HUES48 (cell line): Measurements from ENCODE around the gene SARS2.

ENCODE experiments used
- H3K27ac ChIP-seq: one replicate; pipeline ENCODE4 v1.7.0; 2013; ENCODE audit warnings: low read depth, low read length, inconsistent platforms
- H3K27me3 ChIP-seq: 2 replicates; pipeline ENCODE4 v1.6.1; 2013; ENCODE audit warnings: mild to moderate bottlenecking, low read length; ENCODE audit not compliant: control insufficient read depth, insufficient read depth
- H3K36me3 ChIP-seq: 2 replicates; pipeline ENCODE4 v1.6.1; 2013; ENCODE audit warnings: low read length; ENCODE audit not compliant: control insufficient read depth, insufficient read depth
- H3K4me1 ChIP-seq: 2 replicates; pipeline ENCODE4 v1.6.1; 2013; ENCODE audit warnings: mild to moderate bottlenecking, low read length; ENCODE audit not compliant: control insufficient read depth, insufficient read depth
- H3K4me3 ChIP-seq: 2 replicates; pipeline ENCODE4 v1.5.1; 2013; ENCODE audit warnings: mild to moderate bottlenecking, low read depth, low read length
- H3K9ac ChIP-seq: 2 replicates; pipeline ENCODE4 v1.6.1; 2013; ENCODE audit warnings: mild to moderate bottlenecking, low read depth, low read length, moderate library complexity
- H3K9me3 ChIP-seq: 2 replicates; pipeline ENCODE4 v1.6.1; 2013; ENCODE audit warnings: low read length; ENCODE audit not compliant: control insufficient read depth, insufficient read depth

SARS2 gene

DNA sequence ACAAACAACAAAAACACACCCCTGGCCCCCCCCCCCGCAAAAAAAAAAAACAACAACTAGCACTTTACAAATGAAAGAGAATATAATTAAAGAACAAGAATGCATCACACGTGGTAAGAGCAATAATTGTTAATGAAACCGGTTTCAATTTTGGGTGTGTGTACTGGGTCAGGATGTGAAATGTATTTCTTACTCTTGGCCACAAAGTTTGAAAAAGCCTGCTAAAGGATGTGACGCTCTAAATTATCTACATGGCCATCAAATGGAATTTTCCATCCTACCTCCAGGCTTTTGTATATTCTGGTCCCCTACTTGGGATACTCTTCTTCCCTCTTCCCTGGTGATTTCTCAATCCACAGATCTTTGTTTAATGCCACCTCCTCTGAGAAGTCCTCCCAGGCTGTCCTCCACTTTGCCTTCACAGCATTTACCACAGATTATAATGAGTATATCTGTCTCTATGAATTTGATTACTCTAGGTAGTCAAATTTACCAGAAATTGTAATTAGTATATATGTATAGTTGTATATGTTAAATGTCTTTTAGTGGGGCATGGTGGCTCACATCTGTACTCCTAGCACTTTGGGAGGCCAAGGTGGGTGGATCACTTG lies 2.1 kb downstream of the SARS2 start:
- H3K36me3 ChIP-seq = peaks cover 39% of the 10 kb centered on the region
- no peak overlapping the region for H3K27ac ChIP-seq
- no peaks in the 10 kb centered on the region for H3K27me3 ChIP-seq
- no peak overlapping the region for H3K9ac ChIP-seq
- H3K4me1 ChIP-seq = 0 out of 2 replicates have a peak, but pooled peaks cover 3% of the 10 kb centered on the region
- peaks cover 4% of the 10 kb centered on the region; the same call in 1 of the 2 replicates for H3K9me3 ChIP-seq
- H3K4me3 ChIP-seq = no peak overlapping the region

DNA sequence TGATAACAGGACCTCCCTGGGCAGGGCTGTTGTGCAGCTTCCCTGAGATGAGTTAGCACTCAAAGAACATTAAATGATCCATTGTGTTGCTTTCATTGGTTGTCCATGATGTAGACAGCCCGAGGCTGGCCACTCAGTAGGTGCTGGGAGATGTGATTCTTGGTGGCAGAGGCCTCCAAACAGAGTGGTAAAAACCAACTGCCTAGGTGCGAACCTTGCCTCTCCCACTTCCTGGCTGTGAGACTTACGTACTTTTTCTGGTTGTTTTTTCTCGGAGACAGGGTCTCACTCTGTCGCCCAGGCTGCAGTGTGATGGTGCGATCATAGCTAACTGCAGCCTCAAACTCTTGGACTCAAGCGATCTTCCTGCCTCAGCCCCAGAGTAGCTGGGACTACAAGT lies 6.2 kb downstream of the SARS2 start:
- H3K4me3 ChIP-seq = no peak overlapping the region
- H3K9ac ChIP-seq = no peak overlapping the region
- H3K4me1 ChIP-seq = no peaks in the 10 kb centered on the region
- H3K27ac ChIP-seq = no peak overlapping the region
- peaks cover 45% of the 10 kb centered on the region for H3K36me3 ChIP-seq
- H3K9me3 ChIP-seq = no peaks in the 10 kb centered on the region
- H3K27me3 ChIP-seq = no peaks in the 10 kb centered on the region

DNA sequence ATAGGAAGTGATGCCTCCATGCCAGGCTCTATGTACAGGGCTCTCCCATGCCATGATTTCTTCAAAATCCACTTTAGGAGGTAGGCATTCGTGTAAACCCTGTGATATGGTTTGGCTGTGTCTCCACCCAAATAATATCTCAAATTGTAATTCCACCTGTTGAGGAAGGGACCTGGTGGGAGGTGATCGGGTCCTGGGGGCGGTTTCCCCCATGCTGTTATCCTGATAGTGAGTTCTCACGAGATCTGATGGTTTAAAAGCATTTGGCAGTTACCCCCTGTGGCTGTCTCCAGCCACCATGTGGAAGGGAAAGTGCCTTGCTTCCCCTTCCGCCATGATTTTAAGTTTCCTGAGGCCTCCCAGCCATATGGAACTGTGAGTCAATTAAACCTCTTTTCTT lies 8.1 kb downstream of the SARS2 start:
- Histone ChIP-seq H3K27ac (no peak overlapping the region), H3K4me1 (no peaks in the 10 kb centered on the region), H3K27me3 (no peaks in the 10 kb centered on the region), H3K4me3 (no peak overlapping the region), H3K36me3 (peaks cover 49% of the 10 kb centered on the region), H3K9ac (no peak overlapping the region), H3K9me3 (no peaks in the 10 kb centered on the region)

DNA sequence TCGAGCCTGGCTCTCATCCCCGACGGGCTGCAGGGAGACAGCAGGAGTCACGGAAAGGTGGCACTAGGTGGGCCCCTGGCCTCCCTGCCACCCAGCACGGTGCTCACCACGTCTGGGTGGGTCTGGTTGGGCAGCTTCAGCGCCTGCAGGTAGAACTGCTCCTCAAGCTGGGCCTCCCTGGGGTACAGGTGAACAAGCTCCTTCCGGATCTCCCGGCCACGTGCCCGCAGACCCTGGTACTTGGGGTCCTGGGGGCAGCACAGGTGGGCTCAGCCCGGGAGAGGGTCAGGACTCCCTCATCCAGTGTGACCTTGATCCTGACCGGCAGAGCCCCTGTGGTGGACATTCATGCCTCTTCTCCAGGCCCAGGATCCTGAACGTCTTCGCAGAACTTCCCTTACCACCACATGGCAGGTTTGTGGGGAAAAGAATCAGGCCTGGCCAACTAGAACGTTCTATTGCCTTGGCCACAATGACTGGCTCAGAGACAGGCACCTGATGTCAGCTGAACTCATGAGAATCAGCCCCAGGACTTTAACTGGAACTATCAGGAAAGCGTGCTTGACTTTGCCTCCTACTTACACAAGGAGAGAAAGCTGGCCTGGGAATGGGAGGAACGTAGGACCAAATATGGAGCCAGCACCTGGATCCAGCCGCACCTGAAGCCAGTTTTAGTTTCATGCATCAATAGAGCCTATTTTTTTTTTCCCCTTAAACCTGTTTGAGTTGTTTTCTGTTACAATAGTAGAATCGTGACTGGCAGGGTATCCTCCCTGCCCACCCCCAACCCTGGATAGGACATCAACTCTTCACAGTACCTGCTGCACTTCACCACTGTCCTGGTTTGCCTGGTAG lies 8.9 kb downstream of the SARS2 start:
- Histone ChIP-seq H3K27ac (no peak overlapping the region), H3K36me3 (peaks cover 49% of the 10 kb centered on the region), H3K4me3 (no peak overlapping the region), H3K27me3 (no peaks in the 10 kb centered on the region), H3K9ac (no peak overlapping the region), H3K4me1 (no peaks in the 10 kb centered on the region), H3K9me3 (no peaks in the 10 kb centered on the region)

DNA sequence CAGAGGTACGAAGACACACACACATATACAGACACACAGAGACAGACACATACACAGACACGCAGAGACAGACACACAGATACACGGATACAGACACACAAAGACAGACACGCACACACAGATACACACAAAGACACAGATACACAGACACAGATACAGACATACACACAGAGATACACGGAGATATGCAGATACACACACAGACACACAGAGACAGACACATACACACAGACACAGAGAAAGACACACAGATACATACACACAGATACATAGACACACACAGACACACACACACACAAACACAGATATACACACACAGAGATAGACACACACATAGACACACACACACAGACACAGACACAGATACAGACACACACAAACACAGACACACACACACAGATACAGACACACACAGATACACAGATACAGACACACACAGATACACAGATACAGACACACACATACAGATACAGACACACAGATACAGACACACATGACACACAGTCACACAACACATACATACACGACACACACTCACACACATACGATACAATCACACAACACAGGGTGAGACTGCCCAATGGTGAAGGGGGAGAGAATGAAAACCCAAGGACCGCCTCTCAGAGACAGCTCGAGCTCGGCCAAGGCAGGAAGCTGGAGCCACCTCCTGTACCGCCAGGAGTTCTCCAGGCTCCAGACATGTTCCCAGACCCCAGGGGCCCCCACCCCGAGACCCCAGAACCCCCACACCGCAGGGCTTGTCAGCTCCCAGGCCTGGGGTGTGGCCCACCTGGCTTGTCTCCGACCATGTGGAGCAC lies 9.8 kb downstream of the SARS2 start:
- Histone ChIP-seq H3K9me3 (no peaks in the 10 kb centered on the region), H3K9ac (no peak overlapping the region), H3K27me3 (no peaks in the 10 kb centered on the region), H3K36me3 (peaks cover 47% of the 10 kb centered on the region), H3K4me1 (no peaks in the 10 kb centered on the region), H3K27ac (no peak overlapping the region), H3K4me3 (no peak overlapping the region)

DNA sequence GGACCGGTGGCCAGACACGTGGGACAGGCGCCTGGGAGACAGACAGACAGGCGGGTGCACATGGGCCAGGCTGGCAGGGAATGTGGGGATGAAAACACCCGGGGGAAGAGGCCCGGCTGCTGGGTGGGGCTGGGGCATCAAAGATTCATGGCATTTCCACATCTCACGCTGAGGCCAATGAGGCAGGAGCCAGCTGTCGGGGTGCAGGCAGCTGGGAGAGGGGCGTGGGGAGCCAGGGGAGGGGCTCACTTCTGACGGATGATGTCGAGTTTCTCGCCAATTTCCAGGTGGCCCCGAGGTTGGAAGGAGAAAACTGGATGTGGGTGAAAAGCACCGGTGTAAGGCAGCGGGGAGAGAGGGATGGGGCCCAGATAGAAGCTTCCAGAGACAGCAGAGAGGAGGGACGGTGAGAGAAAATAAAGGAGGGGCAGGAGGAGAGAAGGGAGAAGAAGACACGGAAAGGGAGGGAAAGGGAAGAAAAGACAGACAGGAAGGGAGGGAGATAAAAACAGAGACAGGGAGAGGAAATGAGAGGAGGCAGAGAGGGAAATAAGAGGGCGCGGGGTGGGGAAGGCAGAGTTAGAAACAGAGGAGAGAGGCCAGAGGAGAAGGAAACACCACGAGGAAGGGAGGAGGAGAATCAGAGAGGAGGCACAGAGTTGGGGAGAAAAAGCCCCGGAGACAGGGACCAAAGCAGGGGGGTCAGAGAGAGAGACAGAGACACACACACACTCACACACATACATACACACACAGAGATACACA lies 10.5 kb downstream of the SARS2 start:
- Histone ChIP-seq H3K27ac (no peak overlapping the region), H3K27me3 (no peaks in the 10 kb centered on the region), H3K9ac (no peak overlapping the region), H3K9me3 (no peaks in the 10 kb centered on the region), H3K36me3 (peaks cover 46% of the 10 kb centered on the region), H3K4me1 (no peaks in the 10 kb centered on the region), H3K4me3 (no peak overlapping the region)

DNA sequence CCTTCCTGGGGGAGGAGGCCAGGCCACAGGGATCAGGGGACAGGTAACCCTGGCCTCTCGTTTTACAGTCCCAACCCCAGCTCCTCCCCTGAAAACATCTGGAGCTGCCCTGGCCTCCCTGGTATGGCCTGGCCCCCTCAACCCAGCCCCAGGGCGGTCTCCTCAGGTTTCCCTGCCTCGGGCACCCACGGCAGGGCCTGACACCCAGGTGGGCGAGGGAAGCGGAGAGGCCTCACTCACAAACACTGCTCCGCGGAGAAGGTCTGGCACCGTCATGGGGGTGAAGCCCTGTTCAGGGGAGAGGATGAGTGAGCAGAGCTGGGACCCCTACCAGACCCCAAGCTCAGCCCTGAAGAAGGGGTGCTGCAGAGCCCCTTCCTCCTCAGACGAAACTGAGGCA lies 12.0 kb downstream of the SARS2 start:
- H3K4me1 ChIP-seq = no peaks in the 10 kb centered on the region
- H3K9ac ChIP-seq = no peak overlapping the region
- H3K4me3 ChIP-seq = no peak overlapping the region
- peaks cover 35% of the 10 kb centered on the region for H3K36me3 ChIP-seq
- no peaks in the 10 kb centered on the region for H3K27me3 ChIP-seq
- H3K9me3 ChIP-seq = no peaks in the 10 kb centered on the region
- H3K27ac ChIP-seq = no peak overlapping the region

DNA sequence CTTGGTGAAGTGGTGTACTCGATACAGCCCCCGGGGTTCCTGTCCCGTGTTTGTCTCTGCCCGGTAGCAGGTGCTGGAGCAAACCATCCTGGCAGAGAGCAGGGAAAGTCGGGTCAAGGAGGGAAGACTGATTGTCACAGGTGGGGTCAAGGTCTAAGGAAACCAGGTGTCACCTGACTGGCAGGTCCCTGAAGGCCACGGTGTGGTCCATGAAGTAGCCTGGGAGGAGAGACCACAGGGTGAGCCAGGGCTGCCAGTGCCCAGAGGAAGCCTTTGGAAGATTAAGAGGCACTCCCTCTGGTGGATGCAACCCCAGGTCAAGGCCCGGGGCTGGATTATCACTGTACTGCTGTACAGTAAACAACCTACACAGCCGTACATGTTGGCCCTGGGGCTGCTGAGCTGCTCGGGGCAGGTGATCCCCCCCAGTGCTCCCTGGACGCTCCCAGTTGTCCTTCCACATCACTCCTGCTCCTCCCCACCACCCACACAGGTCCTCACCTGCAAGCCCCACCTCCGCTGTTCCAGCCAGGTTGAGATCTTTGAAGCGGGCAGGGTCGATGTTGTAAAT lies 12.6 kb downstream of the SARS2 start:
- Histone ChIP-seq H3K4me3 (no peak overlapping the region), H3K4me1 (no peaks in the 10 kb centered on the region), H3K27ac (no peak overlapping the region), H3K36me3 (peaks cover 35% of the 10 kb centered on the region), H3K9me3 (no peaks in the 10 kb centered on the region), H3K9ac (no peak overlapping the region), H3K27me3 (no peaks in the 10 kb centered on the region)

DNA sequence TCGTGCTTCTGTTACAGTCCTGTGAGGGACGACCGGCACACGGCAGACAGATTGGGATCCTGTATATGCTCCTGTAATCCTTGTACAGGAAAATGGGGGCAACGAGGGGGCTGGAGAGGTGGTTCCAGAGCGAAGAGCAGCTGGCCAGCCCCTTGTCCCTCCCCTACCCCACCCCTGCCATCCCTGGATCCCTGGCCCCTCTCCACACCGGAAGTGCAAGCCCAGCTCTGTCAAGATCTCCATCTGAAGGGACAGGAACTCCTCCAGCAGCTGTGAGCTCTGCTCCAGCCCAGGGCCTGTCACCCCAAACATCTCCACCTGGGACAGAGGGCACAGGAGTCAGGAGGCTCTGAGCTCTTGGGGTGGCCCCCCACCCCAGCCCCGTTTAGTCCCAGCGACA lies 13.0 kb downstream of the SARS2 start:
- no peaks in the 10 kb centered on the region for H3K9me3 ChIP-seq
- no peak overlapping the region for H3K9ac ChIP-seq
- no peaks in the 10 kb centered on the region for H3K27me3 ChIP-seq
- H3K27ac ChIP-seq = no peak overlapping the region
- no peak overlapping the region for H3K4me3 ChIP-seq
- no peaks in the 10 kb centered on the region for H3K4me1 ChIP-seq
- peaks cover 34% of the 10 kb centered on the region for H3K36me3 ChIP-seq
